Pulmonary artery endothelial cell (primary cell): Measurements from ENCODE around the gene GRID2IP. TPM values are rescaled to one million over a fixed set of nuclear protein-coding genes. Genes with fewer than 3 reads are reported as not detected.

Experiments used
- DNase-seq: peaks from one replicate; pipeline ENCODE4 v3.0.0-alpha.2; 2011; ENCODE audit warnings: low read depth, low spot score
- total RNA-seq: library from RNA; depleted of rRNA; stranded (reverse); fragments of >200 nt; gene quantifications from 2 replicates; pipeline ENCODE4 v1.2.3, GENCODE V29; 2014

GRID2IP gene
- total RNA-seq, 1 donor from 2014 or later: not detected

GRCh38 chr7:6526997-6527378 is 24.3 kb downstream of the GRID2IP start:
- DNase-seq: no peak

- DNase-seq: no peak
Observed at GRCh38 chr7:6520163-6520981, 30.9 kb downstream of the GRID2IP start.

- peak; percentile 41 for DNase-seq
Observed at GRCh38 chr7:6516387-6516983, 34.8 kb downstream of the GRID2IP start.

GRCh38 chr7:6513541-6513940 is 37.7 kb downstream of the GRID2IP start:
- DNase-seq: no peak

- no peak for DNase-seq
Observed at GRCh38 chr7:6512892-6513291, 38.4 kb downstream of the GRID2IP start.

GRCh38 chr7:6510476-6511133 is 40.7 kb downstream of the GRID2IP start:
- no peak for DNase-seq

GRCh38 chr7:6508950-6509349 is 42.3 kb downstream of the GRID2IP start:
- DNase-seq: no peak

GRCh38 chr7:6508539-6508938 is 42.7 kb downstream of the GRID2IP start:
- no peak for DNase-seq

GRCh38 chr7:6507906-6508305 is 43.4 kb downstream of the GRID2IP start:
- no peak for DNase-seq

GRCh38 chr7:6505685-6506559 is 45.3 kb downstream of the GRID2IP start:
- DNase-seq: no peak

- no peak for DNase-seq
Observed at GRCh38 chr7:6504996-6505395, 46.3 kb downstream of the GRID2IP start.

GRCh38 chr7:6502886-6503285 is 48.4 kb downstream of the GRID2IP start:
- no peak for DNase-seq

GRCh38 chr7:6501586-6502564 is 49.4 kb downstream of the GRID2IP start:
- no peak for DNase-seq

- no peak for DNase-seq
Observed at GRCh38 chr7:6500691-6501090, 50.6 kb downstream of the GRID2IP start.

GRCh38 chr7:6497994-6498393 is 53.3 kb downstream of the GRID2IP start:
- no peak for DNase-seq

- DNase-seq: no peak
Observed at GRCh38 chr7:6497637-6497905, 53.7 kb downstream of the GRID2IP start.

- no peak for DNase-seq
Observed at GRCh38 chr7:6496842-6497636, 54.2 kb downstream of the GRID2IP start.

GRCh38 chr7:6495597-6496262 is 55.5 kb downstream of the GRID2IP start:
- DNase-seq: no peak

- DNase-seq: no peak
Observed at GRCh38 chr7:6494365-6494764, 56.9 kb downstream of the GRID2IP start.
